ENCODE data around the gene PLEKHO1. TPM values are rescaled to one million over a fixed set of nuclear protein-coding genes. Genes with fewer than 3 reads are reported as not detected.

The PLEKHO1 gene
- total RNA-seq, 1 donor from 2014 or later, result 58.7 TPM

DNA sequence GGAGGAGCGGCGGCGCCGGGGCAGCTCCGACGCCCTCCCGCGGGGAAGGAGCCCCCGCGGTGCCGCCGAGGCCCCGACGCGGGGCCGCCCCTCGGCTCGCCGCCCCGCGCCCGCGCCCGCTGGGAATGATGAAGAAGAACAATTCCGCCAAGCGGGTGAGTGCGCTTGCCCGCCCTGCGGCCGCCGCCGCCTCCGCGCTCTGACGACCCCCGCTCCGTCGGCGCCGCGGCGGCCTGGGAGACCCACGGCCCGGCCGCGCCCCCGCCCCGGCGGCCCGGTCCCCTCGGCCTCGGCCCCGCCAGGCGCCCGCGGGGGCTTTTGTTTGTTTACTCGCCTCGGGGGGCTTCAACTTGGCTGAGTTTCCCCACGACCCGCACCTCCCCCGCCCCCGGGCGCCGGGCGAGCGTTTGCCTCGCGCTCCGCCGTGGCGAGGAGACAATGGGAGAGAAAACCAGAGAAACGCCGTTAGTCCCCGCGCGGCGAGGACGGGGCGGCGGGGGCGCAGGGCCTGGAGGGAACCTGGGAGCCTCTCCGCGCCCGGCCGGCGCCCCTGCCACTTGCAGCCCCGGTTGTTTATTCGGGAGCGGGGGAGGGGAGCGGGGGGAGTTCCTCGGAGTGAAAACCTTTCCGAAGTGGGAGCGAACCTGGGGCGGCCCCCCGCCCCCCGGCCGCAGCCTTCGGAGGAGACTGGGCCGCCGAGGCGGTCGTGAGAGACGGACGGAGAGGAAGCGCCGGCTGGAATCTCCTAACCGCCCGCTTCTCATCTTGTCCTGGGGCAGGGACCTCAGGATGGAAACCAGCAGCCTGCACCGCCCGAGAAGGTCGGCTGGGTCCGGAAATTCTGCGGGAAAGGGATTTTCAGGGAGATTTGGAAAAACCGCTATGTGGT lies 661 bp downstream of the PLEKHO1 start:
- intact Hi-C loops (cut with micrococcal nuclease), result loop anchor here (5.0 kb wide), 1 partner anchor 223 kb away; the partner anchor contains the start of gene SF3B4

DNA sequence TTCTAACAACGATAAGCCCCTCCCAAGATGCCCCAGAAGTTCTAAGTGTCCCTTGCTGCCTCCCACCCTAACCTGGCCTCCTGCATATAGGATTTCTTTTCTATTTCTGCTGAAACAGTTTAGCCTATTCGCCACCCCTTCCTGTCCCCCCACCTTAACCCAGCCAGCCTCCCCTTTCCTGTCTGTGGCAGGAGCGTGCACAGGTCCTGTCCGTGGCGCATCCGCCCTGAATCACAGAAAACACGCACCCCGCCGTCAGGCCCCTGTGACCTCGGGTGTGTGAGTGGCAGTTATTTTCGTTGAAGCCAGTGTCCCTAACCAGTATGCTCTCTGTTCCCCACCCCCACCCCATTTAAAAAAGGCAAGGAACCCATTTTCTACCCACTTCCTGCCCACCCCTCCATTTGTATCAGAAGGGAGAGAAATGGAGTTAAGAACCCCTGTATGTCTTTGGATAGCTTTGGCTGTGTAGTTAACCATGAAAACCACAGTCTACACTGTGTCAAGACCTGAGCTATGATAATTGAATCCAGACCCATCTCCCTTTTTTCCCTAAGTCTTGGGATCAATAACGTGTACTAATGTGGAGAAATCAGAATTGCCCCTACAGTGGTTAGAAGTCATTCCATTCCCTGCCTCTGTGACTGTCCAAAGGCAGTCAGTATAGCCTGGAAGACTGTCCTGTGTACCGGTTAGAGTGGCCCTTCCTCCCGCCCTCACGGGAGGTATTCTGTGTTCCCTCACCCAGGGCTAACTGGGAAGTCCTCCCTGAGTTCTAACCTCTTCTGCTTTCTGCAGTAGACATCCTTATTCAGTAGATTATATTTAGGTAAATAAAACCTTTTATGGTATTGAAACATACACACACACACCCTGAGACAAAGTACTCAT lies 1.8 kb downstream of the PLEKHO1 start:
- intact Hi-C loops (cut with micrococcal nuclease), result loop anchor here (1.0 to 5.0 kb wide), 2 partner anchors 11 to 224 kb away; partner anchors contain the start of gene SF3B4

DNA sequence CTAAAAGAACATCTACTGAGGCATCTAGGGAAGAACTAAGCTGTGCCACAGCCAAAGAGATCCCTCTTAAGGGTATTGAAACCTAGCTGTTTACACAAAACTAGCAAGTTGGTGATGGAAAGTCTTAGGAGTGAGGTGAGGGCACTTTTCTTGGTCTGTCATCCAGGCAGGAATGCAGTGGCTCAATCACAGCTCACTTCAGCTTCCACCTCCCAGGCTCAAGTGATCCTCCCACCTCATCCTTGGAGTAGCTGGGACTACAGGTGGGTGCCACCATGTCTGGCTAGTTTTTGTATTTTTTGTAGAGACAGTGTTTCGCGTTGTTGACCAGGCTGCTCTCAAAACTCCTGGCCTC lies 2.4 kb downstream of the PLEKHO1 start:
- intact Hi-C loops (cut with micrococcal nuclease), result loop anchor here (1.0 to 5.0 kb wide), 2 partner anchors 10 to 225 kb away; partner anchors contain the start of gene SF3B4

DNA sequence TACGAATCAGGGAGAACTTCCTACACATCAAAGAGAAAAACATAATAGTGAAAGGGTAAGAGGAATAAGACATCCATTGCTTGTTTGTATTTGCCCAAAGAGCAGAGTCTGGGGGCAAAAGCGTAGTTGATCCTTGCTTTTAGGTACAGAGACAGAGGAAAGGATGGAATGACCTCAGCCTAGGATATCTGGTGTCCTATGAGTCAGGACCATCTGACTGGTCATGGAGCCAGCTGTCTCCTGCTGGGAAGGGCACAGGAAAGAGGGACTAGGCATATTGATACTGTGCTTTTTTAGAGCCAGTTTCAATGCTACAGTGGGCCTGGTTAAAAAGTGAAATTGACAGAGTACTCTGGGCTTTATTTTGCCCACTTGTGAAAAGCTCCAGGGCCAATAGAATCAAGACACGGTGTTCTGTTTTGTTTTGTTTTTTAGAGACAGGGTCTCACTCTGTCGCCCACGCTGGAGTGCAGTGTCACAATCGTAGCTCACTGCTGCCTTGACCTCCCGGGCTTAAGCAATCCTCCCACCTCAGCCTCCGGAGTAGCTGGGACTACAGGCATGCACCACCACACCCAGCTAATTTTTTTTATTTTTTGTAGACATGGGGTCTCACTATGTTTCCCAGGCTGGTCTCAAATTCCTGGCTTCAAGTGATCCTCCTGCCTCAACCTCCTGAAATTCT lies 3.2 kb downstream of the PLEKHO1 start:
- intact Hi-C loops (cut with micrococcal nuclease), result loop anchor here (1.0 to 5.0 kb wide), 2 partner anchors 9 to 226 kb away; partner anchors contain the start of gene SF3B4

DNA sequence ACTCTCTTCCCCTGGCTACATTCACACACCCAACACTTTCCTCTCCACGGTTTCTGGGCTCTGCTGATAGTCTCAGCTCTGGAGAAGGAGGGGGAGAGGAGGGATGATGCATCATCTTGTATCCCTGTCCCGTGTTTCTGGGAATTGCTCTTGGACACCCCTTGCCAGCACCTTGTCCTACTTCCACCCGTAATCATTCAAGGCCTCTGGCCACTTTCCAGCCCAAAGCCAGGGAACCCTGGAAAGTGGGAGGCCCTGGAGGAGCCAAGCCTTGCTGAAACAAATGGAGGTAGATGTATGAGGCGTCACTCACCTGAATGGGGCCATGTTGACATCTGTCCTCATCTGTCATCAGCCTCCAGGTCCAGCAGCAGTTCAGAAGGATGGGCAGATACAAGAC lies 4.4 kb downstream of the PLEKHO1 start:
- intact Hi-C loops (cut with micrococcal nuclease), result loop anchor here (5.0 kb wide), 1 partner anchor 227 kb away; the partner anchor contains the start of gene SF3B4

DNA sequence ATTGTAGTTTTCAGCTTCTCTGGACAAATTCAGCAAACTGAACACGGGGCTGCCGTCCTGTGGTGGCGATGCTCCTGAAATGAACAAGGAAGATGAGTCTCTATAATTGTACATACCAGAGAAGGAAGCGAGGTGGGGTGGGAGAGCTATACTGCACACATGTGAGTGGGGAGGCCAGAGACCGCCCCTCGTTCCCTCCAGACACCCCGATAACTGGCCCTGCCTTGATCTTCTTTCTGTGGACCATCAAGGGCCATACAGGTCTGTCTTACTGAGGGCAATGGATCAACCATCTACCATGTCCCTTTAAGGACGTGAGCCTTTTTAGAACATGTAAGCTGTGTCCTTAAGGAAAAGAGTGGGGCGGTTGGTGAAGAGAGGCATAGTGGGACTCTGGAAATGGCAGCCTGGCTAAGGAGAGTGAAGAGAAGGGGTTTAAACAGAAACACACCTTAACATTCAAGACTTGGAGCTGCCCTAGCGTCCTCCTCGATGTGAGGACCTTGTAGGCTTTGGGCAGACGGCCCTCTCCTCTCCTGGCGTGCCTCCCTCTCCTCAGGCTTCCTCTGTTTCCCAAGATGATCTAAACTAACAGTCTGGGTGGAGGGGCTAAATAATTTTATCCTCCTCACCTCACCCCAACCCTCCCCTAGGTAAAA lies 5.8 kb downstream of the PLEKHO1 start:
- intact Hi-C loops (cut with micrococcal nuclease), result no loop called here

DNA sequence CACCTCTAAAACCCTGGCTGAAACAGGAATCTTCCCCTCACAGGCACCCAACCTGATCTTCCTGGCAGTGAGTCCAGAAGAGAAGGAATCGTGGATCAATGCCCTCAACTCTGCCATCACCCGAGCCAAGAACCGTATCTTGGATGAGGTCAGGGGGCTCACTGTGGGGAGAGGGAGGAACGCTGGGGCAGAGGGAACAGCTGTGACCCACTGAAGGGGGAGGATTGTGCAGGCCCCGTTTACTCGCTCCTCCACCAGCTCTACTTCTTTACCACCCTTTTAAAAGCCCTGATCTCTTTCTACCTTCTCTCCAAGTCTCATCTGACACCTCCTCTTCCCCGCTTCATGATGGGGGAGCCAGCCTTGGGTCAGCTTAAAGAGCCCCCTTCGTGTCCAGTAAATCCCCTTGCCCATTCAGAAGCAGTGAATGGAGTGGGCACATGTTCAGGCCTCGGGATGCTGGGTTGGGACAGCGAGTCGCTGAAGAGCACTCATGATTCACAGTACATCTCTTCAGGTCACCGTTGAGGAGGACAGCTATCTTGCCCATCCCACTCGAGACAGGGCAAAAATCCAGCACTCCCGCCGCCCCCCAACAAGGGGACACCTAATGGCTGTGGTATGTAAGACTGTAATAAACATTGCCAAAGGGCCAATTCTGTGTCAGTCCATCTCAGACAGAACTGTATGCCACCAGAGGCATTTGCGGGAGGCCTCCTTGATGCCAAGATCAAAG lies 7.3 kb downstream of the PLEKHO1 start:
- intact Hi-C loops (cut with micrococcal nuclease), result no loop called here

DNA sequence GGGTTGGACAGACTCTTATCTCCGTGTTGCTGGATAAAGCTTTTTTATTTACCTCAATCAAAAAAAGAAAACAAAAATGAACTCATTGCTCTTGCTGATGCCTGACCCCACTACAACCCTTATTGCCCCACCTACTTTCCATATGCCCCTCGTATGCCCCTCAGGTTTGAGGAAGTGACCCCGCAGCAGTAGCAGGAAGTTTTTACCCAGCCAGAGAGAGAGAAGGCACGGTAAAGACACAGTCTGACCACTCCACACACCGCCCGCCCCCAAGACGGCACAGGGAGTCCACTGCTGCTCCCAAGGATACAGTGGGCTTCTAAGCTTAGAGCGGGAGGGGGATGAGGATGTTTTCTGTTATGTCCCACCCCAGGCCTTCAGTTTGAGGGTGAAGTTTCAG lies 9.8 kb downstream of the PLEKHO1 start:
- intact Hi-C loops (cut with micrococcal nuclease), result no loop called here

DNA sequence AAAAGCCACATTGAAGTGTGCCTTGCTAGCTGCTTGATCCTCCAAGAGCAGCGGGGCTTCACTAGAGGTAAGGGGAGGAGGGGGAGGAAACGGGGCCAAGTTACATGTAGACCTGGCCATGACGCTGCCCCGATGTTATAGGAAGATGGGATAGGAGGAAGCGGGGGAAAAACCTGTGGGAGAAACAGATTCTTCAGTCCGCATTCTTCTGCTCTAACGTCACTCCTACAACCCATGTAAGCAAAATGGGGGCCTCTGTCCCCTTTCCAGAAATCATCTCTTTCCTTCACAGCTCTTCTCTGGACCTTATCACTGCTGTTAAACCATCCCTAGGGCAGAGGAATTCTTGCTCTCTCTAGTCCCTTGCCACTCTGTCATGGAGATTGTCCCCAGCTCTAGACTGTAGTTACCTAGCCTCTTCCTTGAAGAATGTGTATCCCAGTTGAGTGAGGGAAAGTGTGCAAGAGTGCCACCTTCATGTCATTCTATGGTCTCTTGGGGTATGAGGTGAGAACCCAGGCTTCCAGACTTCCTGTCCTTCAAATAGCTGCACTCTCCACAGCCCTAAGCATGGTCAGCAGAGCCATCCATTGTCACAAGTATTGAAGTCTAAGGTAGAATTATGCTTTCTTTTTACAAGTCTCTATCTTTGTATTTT lies 11.4 kb downstream of the PLEKHO1 start:
- intact Hi-C loops (cut with micrococcal nuclease), result loop anchor here (2.0 kb wide), 1 partner anchor 52 kb away; no protein-coding TSS in a partner anchor

DNA sequence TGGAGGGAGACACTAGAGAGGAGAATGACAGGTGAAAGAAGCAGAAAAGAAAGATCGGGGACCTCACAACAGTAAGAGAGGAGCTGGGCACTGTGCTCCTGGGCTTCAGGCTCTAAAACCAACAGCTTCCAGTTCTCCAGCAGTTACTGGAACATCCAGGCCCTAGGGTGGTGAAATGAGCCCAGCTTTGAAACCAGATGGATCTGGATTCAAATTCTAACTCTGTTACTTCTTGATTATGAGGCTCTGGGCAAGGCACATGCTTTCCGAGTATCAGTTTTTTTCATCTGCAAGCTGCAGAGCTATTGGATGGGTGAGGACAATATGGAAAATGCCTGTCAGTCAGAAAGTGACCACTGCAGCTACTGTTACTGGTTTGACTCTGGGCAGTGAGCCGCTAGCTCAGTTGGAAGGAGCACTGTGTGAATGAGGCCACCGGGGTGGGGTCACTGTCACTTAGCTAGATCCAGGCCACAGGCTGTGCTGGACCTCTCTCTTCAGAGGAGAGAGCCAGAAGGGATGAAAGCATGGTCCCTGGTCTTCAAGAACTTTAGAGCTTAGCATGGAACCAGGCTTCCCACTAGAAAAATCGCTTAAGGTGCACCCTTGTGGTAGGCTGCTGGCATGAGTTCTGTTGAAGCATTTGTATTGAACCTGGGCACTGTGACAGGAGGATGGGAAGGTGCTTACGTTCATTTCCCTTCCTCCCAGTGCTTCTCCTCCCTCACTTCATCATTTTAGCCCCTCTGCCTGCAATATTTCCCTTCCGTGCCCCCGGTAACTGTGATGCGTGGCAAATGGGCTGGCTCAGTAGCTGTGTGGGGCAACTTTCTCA lies 12.2 kb downstream of the PLEKHO1 start:
- intact Hi-C loops (cut with micrococcal nuclease), result loop anchor here (1.0 to 2.0 kb wide), 2 partner anchors 10 to 51 kb away; no protein-coding TSS in a partner anchor

DNA sequence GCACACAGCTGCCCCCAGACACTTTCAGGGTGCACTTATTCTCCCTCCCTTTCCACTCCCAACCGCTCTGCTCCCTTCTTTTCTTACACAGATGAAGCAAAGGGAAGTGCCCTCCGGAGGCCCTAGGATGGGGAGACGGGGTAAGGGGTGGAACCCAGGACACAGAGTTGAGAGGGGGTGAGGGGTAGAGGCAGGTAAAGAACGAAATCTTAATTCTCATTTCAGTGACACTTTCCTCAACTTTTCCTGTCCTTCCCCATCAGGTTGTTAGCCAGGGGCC lies 12.8 kb downstream of the PLEKHO1 start:
- intact Hi-C loops (cut with micrococcal nuclease), result loop anchor here (1.0 kb wide), 1 partner anchor 10 kb away; no protein-coding TSS in a partner anchor

DNA sequence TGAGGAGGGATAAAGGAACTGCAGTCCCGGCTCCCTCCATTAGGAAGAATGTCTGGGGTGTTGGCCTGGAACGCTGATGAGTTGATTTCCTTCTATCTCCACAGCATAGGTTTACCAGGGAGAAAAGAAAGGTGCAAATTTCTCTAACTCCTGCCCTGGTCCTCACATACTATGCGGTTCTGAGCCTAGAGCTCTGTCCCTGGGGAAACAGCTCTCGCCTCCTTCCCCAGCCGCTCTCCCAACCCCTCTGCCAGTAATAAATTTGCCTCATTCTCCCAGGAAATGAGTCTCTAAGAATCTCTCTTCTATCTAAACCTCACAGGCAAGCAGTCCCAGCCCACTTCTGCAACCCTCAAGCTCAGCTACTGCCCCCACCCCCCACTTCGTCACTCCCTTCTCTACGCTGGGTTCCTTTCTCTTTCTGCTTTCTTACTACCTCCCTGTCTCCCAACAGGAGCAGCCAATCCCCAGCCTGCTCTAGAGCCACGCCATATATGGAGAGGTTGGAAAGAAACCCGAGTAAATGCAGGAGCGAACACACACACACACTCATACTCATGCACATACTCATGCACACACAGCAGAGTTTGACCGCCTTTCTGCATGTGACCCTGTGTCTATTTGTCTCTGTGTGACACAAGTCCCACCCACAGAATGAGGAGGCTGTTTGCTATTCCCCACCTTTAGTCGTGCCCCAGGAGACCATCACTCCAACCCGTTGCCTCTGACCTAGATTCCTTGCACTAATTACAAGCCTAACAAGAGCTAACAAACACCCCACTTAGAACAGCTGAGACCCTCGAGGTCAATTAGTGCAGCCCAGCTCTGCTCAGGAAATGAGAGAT lies 13.4 kb downstream of the PLEKHO1 start:
- intact Hi-C loops (cut with micrococcal nuclease), result loop anchor here (1.0 kb wide), 1 partner anchor 11 kb away; no protein-coding TSS in a partner anchor

DNA sequence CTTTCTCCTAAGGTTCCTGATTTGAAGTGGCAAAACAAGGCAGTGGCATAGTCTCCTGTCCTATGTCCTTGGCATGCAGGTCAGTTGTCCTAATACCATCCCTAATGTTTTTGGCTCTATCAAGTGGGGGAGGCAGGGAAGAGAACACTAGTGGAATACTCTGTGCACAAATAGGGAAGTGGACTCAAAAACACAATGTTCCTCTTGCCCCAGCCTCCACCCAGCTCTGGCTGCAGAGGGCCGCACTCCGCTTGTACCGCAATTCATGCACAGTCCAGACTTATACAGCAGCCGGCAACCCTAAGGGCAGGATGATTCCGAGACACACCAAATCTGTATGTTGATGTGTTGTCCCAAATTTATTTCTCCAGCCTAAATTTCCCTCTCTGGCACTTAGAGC lies 14.5 kb downstream of the PLEKHO1 start:
- intact Hi-C loops (cut with micrococcal nuclease), result no loop called here

DNA sequence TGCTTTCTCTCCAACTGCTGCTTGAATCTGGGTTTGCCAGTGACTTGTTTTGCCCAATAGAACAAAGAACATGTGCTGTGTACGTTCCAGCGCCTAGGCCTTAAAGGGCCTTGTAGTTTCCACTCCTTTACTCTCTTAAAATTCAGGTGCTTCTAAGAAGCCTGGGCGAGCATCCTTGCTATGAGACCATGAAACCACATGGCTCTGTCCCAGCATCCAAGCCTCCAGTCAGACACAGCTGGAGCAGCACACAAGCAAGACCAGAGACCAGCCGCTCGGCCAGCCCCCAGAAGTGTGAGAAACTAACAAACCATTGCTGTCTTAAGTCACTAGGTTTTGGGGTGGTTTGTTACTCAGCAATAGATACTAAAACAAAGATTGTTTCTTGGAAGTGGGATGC lies 15.1 kb downstream of the PLEKHO1 start:
- intact Hi-C loops (cut with micrococcal nuclease), result loop anchor here (5.0 kb wide), 1 partner anchor 267 kb away; the partner anchor contains the start of gene BOLA1

DNA sequence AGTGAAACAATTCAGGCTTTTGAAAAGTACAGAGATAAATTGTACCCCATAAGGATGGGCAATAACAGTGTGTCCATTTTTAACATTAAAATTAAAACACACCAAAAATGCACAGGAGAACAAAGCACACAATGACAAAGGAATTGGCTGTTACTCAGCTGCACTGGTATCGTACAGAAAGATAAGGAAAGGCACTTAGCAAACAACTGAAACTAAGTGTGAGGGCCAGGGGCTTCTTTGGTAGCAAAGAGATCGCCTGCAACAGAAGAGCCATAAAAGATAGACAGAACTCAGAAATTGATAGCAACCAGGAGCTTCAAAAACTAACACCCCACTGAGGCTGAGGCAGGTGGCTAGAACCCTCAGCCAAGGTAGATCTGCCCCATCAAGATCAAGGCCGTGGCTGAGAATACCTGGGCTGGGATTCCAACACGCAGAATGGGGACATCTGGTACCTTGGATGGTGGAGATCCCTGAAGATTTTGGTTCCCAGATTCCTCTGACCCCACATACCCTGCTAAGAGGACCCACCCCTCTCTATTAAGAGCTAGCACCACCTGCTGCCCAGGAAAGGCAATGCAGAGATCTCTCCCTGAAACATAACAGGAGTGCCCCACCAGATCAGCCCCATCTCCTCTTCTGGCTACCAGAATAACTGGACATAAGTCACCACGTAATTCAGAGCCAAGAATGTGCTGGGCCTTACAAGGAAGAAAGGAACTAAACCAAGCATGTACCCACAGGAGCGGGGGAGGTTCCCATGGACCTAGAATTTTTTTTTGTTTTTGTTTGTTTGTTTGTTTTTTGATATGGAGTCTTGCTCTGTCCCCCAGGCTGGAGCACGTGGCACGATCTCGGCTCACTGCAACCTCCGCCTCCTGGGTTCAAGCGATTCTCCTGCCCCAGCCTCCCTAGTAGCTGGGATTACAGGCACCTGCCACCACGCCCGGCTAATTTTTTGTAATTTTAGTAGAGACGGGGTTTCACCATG lies 16.2 kb downstream of the PLEKHO1 start:
- intact Hi-C loops (cut with micrococcal nuclease), result loop anchor here (1.0 to 5.0 kb wide), 3 partner anchors 93 to 269 kb away; partner anchors contain the start of gene BOLA1

DNA sequence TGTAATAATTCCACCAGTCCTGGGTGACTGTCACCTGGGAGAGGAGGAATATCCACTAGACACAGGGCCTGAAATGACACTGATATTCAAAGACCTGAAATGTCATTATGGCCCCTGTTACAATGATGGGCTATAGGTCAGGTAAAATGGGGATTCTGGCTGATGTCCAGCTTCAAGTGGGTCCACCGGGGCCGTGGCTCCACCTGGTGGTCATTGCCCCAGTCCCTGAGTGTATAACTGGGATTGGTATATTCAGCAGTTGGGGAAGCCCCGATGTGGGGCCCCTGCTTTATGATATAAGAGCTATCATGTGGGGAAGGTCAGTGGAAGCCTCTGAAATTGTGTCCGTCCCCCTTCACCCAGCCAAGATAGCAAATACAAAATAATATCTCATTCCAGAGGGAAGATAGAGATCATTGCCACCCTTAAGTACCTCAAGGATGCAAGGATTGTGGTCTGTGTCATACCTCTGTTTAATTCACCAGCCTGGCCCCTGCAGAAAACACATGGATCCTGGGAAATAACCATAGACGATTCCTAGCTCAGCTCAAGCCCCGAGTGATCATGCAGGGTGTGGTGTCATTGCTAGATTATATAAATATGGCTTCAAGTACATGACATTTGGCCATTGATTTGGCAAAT lies 19.4 kb downstream of the PLEKHO1 start:
- intact Hi-C loops (cut with micrococcal nuclease), result loop anchor here (5.0 kb wide), 1 partner anchor 272 kb away; the partner anchor contains the start of gene BOLA1

All from T-helper 1 cell treated with Interleukin-12 subunit alpha and Interleukin-12 subunit beta and Interleukin-4 antibody, amounts not matched to agents 30 ng/mL and 1 ng/mL, for 36 hours (primary cell).